Subcutaneous abdominal adipose tissue (tissue), 5 donors: ENCODE measurements around the gene COLEC12.

Experiments
- H3K27ac ChIP-seq: one replicate; pipeline ENCODE4 v1.7.0; 2013; ENCODE audit warnings: low read depth, mild to moderate bottlenecking, inconsistent platforms, low read length, moderate library complexity
- H3K27me3 ChIP-seq, 5 donors: one replicate each; pipeline ENCODE4 v1.7.0; 2013; ENCODE audit warnings: low read length in 5 of 5, inconsistent platforms in 1 of 5; ENCODE audit not compliant: control insufficient read depth in 5 of 5, insufficient read depth in 4 of 5
- H3K36me3 ChIP-seq, 5 donors: one replicate each; pipeline ENCODE4 v1.7.0; 2013; ENCODE audit warnings: low read length in 5 of 5; ENCODE audit not compliant: control insufficient read depth in 5 of 5, insufficient read depth in 5 of 5
- H3K4me1 ChIP-seq, 5 donors: one replicate each; pipeline ENCODE4 v1.7.0; 2013; ENCODE audit warnings: low read length in 5 of 5, mild to moderate bottlenecking in 3 of 5, moderate library complexity in 1 of 5; ENCODE audit not compliant: control insufficient read depth in 5 of 5, insufficient read depth in 5 of 5
- H3K4me3 ChIP-seq, 5 donors: one replicate each; pipeline ENCODE4 v1.7.0; 2013; ENCODE audit warnings: low read length in 5 of 5, low read depth in 1 of 5
- H3K9ac ChIP-seq, 5 donors: one replicate each; pipeline ENCODE4 v1.7.0; 2013; ENCODE audit warnings: low read length in 5 of 5, mild to moderate bottlenecking in 4 of 5, moderate library complexity in 3 of 5
- H3K9me3 ChIP-seq, 5 donors: one replicate each; pipeline ENCODE4 v1.7.0; 2013; ENCODE audit warnings: low read length in 5 of 5; ENCODE audit not compliant: control insufficient read depth in 5 of 5
- donor health status: healthy.
- donor health status: healthy.
- donor health status: healthy.
- donor health status: healthy.
- donor health status: healthy.

COLEC12 gene

GRCh38 chr18:382423-382984 is 118.0 kb downstream of the COLEC12 start:
- H3K27me3 ChIP-seq, result no peaks in the 10 kb centered on the region
- H3K9ac ChIP-seq, result no peak overlapping the region
- no peaks in the 10 kb centered on the region for H3K36me3 ChIP-seq
- H3K4me3 ChIP-seq, result no peak overlapping the region
- no peaks in the 10 kb centered on the region for H3K9me3 ChIP-seq
- no peak overlapping the region for H3K27ac ChIP-seq
- H3K4me1 ChIP-seq, result peaks cover 0 to 27% (median 20%) of the 10 kb centered on the region in 5 donors

GRCh38 chr18:379681-380330 is 120.7 kb downstream of the COLEC12 start:
- Histone ChIP-seq H3K9me3 (no peaks in the 10 kb centered on the region), H3K27me3 (peaks cover 0 to 2% (median 0%) of the 10 kb centered on the region in 5 donors), H3K27ac (no peak overlapping the region), H3K36me3 (no peaks in the 10 kb centered on the region), H3K4me3 (no peak overlapping the region), H3K4me1 (peaks cover 10 to 54% (median 47%) of the 10 kb centered on the region in 5 donors), H3K9ac (no peak overlapping the region)

- Histone ChIP-seq H3K4me3 (no peak overlapping the region), H3K27ac (no peak overlapping the region), H3K27me3 (peaks cover 0 to 3% (median 0%) of the 10 kb centered on the region in 5 donors), H3K9me3 (no peaks in the 10 kb centered on the region), H3K36me3 (no peaks in the 10 kb centered on the region), H3K9ac (no peak overlapping the region), H3K4me1 (peaks cover 12 to 67% (median 61%) of the 10 kb centered on the region in 5 donors)
Observed at GRCh38 chr18:378079-378478, 122.4 kb downstream of the COLEC12 start.

GRCh38 chr18:377088-377487 is 123.4 kb downstream of the COLEC12 start:
- H3K9me3 ChIP-seq, result no peaks in the 10 kb centered on the region
- H3K27me3 ChIP-seq, result peaks cover 0 to 3% (median 0%) of the 10 kb centered on the region in 5 donors
- no peak overlapping the region for H3K4me3 ChIP-seq
- no peak overlapping the region for H3K9ac ChIP-seq
- peaks cover 13 to 71% (median 69%) of the 10 kb centered on the region in 5 donors for H3K4me1 ChIP-seq
- H3K27ac ChIP-seq, result no peak overlapping the region
- H3K36me3 ChIP-seq, result no peaks in the 10 kb centered on the region

- Histone ChIP-seq H3K36me3 (no peaks in the 10 kb centered on the region), H3K4me1 (peaks cover 13 to 78% (median 71%) of the 10 kb centered on the region in 5 donors), H3K9ac (no peak overlapping the region), H3K27me3 (peaks cover 0 to 3% (median 0%) of the 10 kb centered on the region in 5 donors), H3K9me3 (no peaks in the 10 kb centered on the region), H3K27ac (no peak overlapping the region), H3K4me3 (no peak overlapping the region)
Observed at GRCh38 chr18:376311-376710, 124.2 kb downstream of the COLEC12 start.

GRCh38 chr18:374721-375168 is 125.8 kb downstream of the COLEC12 start:
- Histone ChIP-seq H3K36me3 (no peaks in the 10 kb centered on the region), H3K27ac (peak overlapping the region; percentile 29)

GRCh38 chr18:373780-374179 is 126.7 kb downstream of the COLEC12 start:
- Histone ChIP-seq H3K27ac (no peak overlapping the region), H3K4me1 (peaks cover 13 to 76% (median 61%) of the 10 kb centered on the region in 5 donors), H3K4me3 (no peak overlapping the region), H3K9ac (no peak overlapping the region), H3K36me3 (no peaks in the 10 kb centered on the region), H3K27me3 (peaks cover 0 to 3% (median 0%) of the 10 kb centered on the region in 5 donors), H3K9me3 (no peaks in the 10 kb centered on the region)

More at GRCh38 chr18:374721-375168, 125.8 kb downstream of the COLEC12 start:
- Histone ChIP-seq H3K4me1 (peaks cover 13 to 84% (median 69%) of the 10 kb centered on the region in 5 donors), H3K27me3 (peaks cover 0 to 3% (median 0%) of the 10 kb centered on the region in 5 donors), H3K9me3 (no peaks in the 10 kb centered on the region), H3K4me3 (no peak overlapping the region), H3K9ac (peak overlapping the region in 1 of 5 donors; percentile 79)

- Histone ChIP-seq H3K9ac (no peak overlapping the region), H3K27ac (peak overlapping the region; percentile 31), H3K27me3 (peaks cover 0 to 3% (median 0%) of the 10 kb centered on the region in 5 donors), H3K4me3 (no peak overlapping the region), H3K4me1 (peaks cover 10 to 55% (median 39%) of the 10 kb centered on the region in 5 donors), H3K36me3 (no peaks in the 10 kb centered on the region), H3K9me3 (no peaks in the 10 kb centered on the region)
Observed at GRCh38 chr18:371609-371982, 128.9 kb downstream of the COLEC12 start.

GRCh38 chr18:370751-371608 is 129.5 kb downstream of the COLEC12 start:
- Histone ChIP-seq H3K4me1 (peaks cover 7 to 52% (median 33%) of the 10 kb centered on the region in 5 donors), H3K4me3 (no peak overlapping the region), H3K27ac (peak overlapping the region; percentile 31)

More at GRCh38 chr18:370751-371608, 129.5 kb downstream of the COLEC12 start:
- Histone ChIP-seq H3K9ac (no peak overlapping the region), H3K27me3 (peaks cover 0 to 3% (median 0%) of the 10 kb centered on the region in 5 donors), H3K36me3 (no peaks in the 10 kb centered on the region), H3K9me3 (no peaks in the 10 kb centered on the region)
